Endothelial cell (in vitro differentiated cells): Measurements from ENCODE around the gene RBM45. TPM values are rescaled to one million over a fixed set of nuclear protein-coding genes. Genes with fewer than 3 reads are reported as not detected.

Source experiments
- DNase-seq: peaks from one replicate; pipeline ENCODE4 v3.0.0; 2021; ENCODE audit warnings: low spot score
- H3K27ac Mint-ChIP-seq: one replicate; pipeline ENCODE4 v1.8.0; 2021; ENCODE audit warnings: mixed read lengths, inconsistent platforms; ENCODE audit not compliant: unreplicated experiment
- H3K27me3 Mint-ChIP-seq: one replicate; pipeline ENCODE4 v1.8.0; 2021; ENCODE audit warnings: mild to moderate bottlenecking, moderate library complexity, mixed read lengths, inconsistent platforms; ENCODE audit not compliant: unreplicated experiment
- H3K36me3 Mint-ChIP-seq: one replicate; pipeline ENCODE4 v1.8.0; 2021; ENCODE audit warnings: mild to moderate bottlenecking, low read depth, mixed read lengths, inconsistent platforms; ENCODE audit not compliant: unreplicated experiment
- H3K4me1 Mint-ChIP-seq: one replicate; pipeline ENCODE4 v1.8.0; 2021; ENCODE audit warnings: mild to moderate bottlenecking, mixed read lengths, inconsistent platforms; ENCODE audit not compliant: unreplicated experiment
- H3K4me3 Mint-ChIP-seq: one replicate; pipeline ENCODE4 v1.8.0; 2021; ENCODE audit warnings: mild to moderate bottlenecking, mixed read lengths, inconsistent platforms; ENCODE audit not compliant: unreplicated experiment
- H3K9me3 Mint-ChIP-seq: one replicate; pipeline ENCODE4 v1.8.0; 2021; ENCODE audit warnings: mixed read lengths, inconsistent platforms; ENCODE audit not compliant: unreplicated experiment
- CTCF ChIP-seq: fragments of 200-600 bp; sonication (generic); IDR thresholded peaks from one replicate; pipeline ENCODE4 v1.5.0; 2021; ENCODE audit warnings: antibody characterized with exemption; ENCODE audit not compliant: unreplicated experiment
- total RNA-seq: library from RNA; stranded (reverse); fragmentation: NEBNext Ultra II Directional; extraction: Animal tissue kit (Norgen Biotek cat#: 25700); gene quantifications from one replicate; pipeline ENCODE4 v1.2.1, GENCODE V29; 2021; ENCODE audit not compliant: unreplicated experiment

Gene RBM45
- total RNA-seq, 1 donor from 2014 or later: 17.0 TPM

DNA sequence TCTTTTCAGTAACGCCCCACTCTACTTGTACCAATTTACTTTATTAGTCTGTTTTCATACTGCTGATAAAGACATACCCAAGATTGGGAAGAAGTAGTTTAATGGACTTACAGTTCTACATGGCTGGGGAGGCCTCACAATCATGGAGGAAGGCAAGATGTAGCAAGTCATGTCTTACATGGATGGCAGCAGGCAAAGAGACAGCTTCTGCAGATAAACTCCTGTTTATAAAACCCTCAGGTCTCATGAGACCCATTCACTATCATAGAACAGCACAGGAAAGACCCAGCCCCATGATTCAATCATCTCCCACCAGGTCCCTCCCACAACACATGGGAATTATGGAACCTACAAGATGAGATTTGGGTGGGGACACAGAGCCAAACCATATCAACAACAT is 43.3 kb downstream of the RBM45 start:
- Mint-ChIP-seq H3K9me3 (no peaks in the 10 kb centered on the region), H3K4me1 (peaks cover 6% of the 10 kb centered on the region), H3K27me3 (peaks cover 1% of the 10 kb centered on the region), H3K4me3 (no peak overlapping the region), H3K27ac (no peak overlapping the region), H3K36me3 (no peaks in the 10 kb centered on the region)
- no peak for DNase-seq
- no peak for TF ChIP-seq CTCF

- no peaks in the 10 kb centered on the region for H3K9me3 Mint-ChIP-seq
- H3K27ac Mint-ChIP-seq: no peak overlapping the region
- H3K4me1 Mint-ChIP-seq: peaks cover 6% of the 10 kb centered on the region
- no peaks in the 10 kb centered on the region for H3K36me3 Mint-ChIP-seq
- TF ChIP-seq CTCF: no peak
- H3K4me3 Mint-ChIP-seq: no peak overlapping the region
- H3K27me3 Mint-ChIP-seq: peaks cover 1% of the 10 kb centered on the region
- DNase-seq: no peak
Observed at GRCh38 chr2:178157574-178157973, 45.3 kb downstream of the RBM45 start.

GRCh38 chr2:178159966-178160365 is 47.7 kb downstream of the RBM45 start:
- TF ChIP-seq CTCF: no peak
- DNase-seq: no peak

GRCh38 chr2:178160601-178161000 is 48.4 kb downstream of the RBM45 start:
- no peaks in the 10 kb centered on the region for H3K9me3 Mint-ChIP-seq
- no peak overlapping the region for H3K27ac Mint-ChIP-seq
- H3K4me3 Mint-ChIP-seq: no peak overlapping the region
- H3K27me3 Mint-ChIP-seq: peaks cover 1% of the 10 kb centered on the region
- no peak for TF ChIP-seq CTCF
- DNase-seq: no peak
- no peaks in the 10 kb centered on the region for H3K36me3 Mint-ChIP-seq
- peaks cover 15% of the 10 kb centered on the region for H3K4me1 Mint-ChIP-seq

More at GRCh38 chr2:178159966-178160365, 47.7 kb downstream of the RBM45 start:
- Mint-ChIP-seq H3K4me1 (peaks cover 15% of the 10 kb centered on the region), H3K36me3 (no peaks in the 10 kb centered on the region), H3K9me3 (no peaks in the 10 kb centered on the region), H3K4me3 (no peak overlapping the region), H3K27ac (no peak overlapping the region), H3K27me3 (peaks cover 1% of the 10 kb centered on the region)

DNA sequence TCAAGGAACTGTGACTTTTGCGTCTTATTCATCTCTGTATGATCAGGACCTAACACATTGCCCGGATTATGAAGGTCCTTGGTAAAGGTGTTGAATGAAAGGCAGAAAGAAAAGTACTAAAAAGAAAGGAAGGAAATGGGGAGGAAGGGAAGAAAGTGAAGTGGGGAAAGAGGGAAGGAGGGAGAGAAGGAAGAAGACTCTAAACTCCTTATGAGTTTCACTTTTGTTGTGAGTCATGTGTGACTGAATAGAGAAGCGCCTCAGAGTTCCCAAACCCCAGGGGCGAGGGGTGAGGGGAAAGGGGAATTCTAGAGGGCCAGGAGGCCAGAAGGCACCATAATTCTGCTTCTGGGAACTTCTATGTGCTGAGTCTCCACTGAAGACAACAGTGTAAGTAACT is 51.2 kb downstream of the RBM45 start:
- H3K27ac Mint-ChIP-seq: no peak overlapping the region
- H3K9me3 Mint-ChIP-seq: no peaks in the 10 kb centered on the region

More for the DNA sequence above, 51.2 kb downstream of the RBM45 start:
- DNase-seq: no peak
- TF ChIP-seq CTCF: no peak
- Mint-ChIP-seq H3K27me3 (no peaks in the 10 kb centered on the region), H3K36me3 (no peaks in the 10 kb centered on the region), H3K4me1 (peaks cover 10% of the 10 kb centered on the region), H3K4me3 (no peak overlapping the region)
